ENCODE measurements around the gene B3GNT8.

GRCh38 chr19:41411968-41412265, 15.3 kb downstream of the B3GNT8 start:
- TF ChIP-seq SP1 (IDR thresholded peaks at IDR 0.05; ENCODE audit: low read depth) (no peak), EZH2phosphoT487 (IDR thresholded peaks at IDR 0.05; ENCODE audit: borderline replicate concordance) (no peak), POLR2AphosphoS5 (IDR thresholded peaks at IDR 0.05; ENCODE audit: low read depth, low read length) (no peak), CTCF (IDR thresholded peaks at IDR 0.05 in 2 of 3, conservative IDR thresholded peaks at IDR 0.05 in 1 of 3; ENCODE audit: borderline replicate concordance in 1 of 3, insufficient read depth in 1 of 3, low read depth in 2 of 3, low read length in 2 of 3) (no peak), EZH2 (IDR thresholded peaks at IDR 0.05) (no peak), REST (IDR thresholded peaks at IDR 0.05; ENCODE audit: low read depth) (no peak), POLR2A (IDR thresholded peaks at IDR 0.05; ENCODE audit: borderline replicate concordance, extremely low read depth, insufficient read depth, insufficient read length) (no peak), ZNF274 (IDR thresholded peaks at IDR 0.05; ENCODE audit: low read depth, low read length) (no peak), EGR1 (IDR thresholded peaks at IDR 0.05; ENCODE audit: low read depth) (no peak), ZBTB33 (IDR thresholded peaks at IDR 0.05; ENCODE audit: extremely low read depth, insufficient replicate concordance, low read length) (no peak), MAX (IDR thresholded peaks at IDR 0.05) (no peak), CBX3 (IDR thresholded peaks at IDR 0.05; ENCODE audit: low read depth) (no peak), JUND (IDR thresholded peaks at IDR 0.05) (no peak)

Data from HCT116 (cell line).